IMR-90 (cell line): ENCODE results near the gene PYGM.

ENCODE experiments used
- BHLHE40 ChIP-seq: fragments of 150-350 bp; IDR thresholded peaks from 2 replicates; pipeline ENCODE4 v1.6.1; 2016; ENCODE audit warnings: mild to moderate bottlenecking, low read depth, low read length
- CHD1 ChIP-seq: IDR thresholded peaks from 2 replicates; pipeline ENCODE4 v1.6.1; 2012; ENCODE audit warnings: low read depth, low read length, improper control_type of control experiment
- CTCF ChIP-seq: conservative IDR thresholded peaks from 2 replicates; pipeline ENCODE4 v1.5.1; 2012; ENCODE audit warnings: mild to moderate bottlenecking, low read depth, low read length, improper control_type of control experiment
- FOS ChIP-seq: fragments of 150-350 bp; IDR thresholded peaks from 2 replicates; pipeline ENCODE4 v1.6.1; 2016; ENCODE audit warnings: low read depth, low read length
- MXI1 ChIP-seq: IDR thresholded peaks from 2 replicates; pipeline ENCODE4 v1.6.1; 2012; ENCODE audit warnings: low read depth, mild to moderate bottlenecking, low read length, moderate library complexity, borderline replicate concordance
- POLR2A ChIP-seq: IDR thresholded peaks from 2 replicates; pipeline ENCODE4 v1.6.1; 2012; ENCODE audit warnings: mild to moderate bottlenecking, low read depth, low read length
- RAD21 ChIP-seq: IDR thresholded peaks from 2 replicates; pipeline ENCODE4 v1.6.1; 2012; ENCODE audit warnings: low read length, improper control_type of control experiment
- RCOR1 ChIP-seq: IDR thresholded peaks from 2 replicates; pipeline ENCODE4 v1.6.1; 2012; ENCODE audit warnings: mild to moderate bottlenecking, low read length, improper control_type of control experiment; ENCODE audit not compliant: insufficient replicate concordance
- RFX5 ChIP-seq: IDR thresholded peaks from 2 replicates; pipeline ENCODE4 v1.8.0; 2012; ENCODE audit warnings: low read depth, mild to moderate bottlenecking, low read length, moderate library complexity
- SMC3 ChIP-seq: fragments of 150-350 bp; IDR thresholded peaks from 2 replicates; pipeline ENCODE4 v1.6.1; 2016; ENCODE audit warnings: low read depth, mild to moderate bottlenecking, antibody characterized with exemption, low read length, moderate library complexity
- TF ChIP-seq, protein P1 (sequence below): fragments of 150-350 bp; IDR thresholded peaks from 2 replicates; pipeline ENCODE4 v1.6.1; 2016; ENCODE audit warnings: low read depth, mild to moderate bottlenecking, low read length, moderate library complexity, borderline replicate concordance

DNA sequence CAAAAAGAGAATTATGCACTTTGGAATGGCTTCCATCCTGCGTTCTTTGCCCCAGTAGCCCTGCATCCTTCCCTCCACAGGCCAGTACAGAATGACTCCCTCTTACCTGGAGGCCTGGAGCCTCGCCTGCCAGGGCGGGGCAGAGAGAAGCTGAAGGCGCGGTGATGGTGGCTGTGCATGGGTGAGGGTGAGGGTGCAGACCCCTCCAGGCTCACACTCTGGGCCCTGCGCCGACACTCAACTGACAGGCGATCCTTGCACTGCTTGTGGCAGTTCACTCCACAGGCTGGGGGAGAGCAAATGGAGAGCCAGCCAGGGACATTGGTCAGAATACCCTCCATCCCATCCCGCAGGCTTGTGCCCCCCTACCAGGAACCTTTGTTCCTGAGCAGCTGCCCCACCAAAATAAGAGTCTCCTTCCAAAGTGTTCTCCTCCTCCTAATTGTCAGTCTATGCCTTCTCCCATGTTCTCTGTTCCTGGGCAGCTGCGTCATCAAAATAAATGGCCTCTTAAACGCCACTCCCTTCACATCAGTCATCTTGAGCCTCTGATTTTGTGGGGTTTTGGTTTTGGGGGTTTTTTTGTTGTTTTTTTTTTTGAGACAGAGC, 30.9 kb downstream of the PYGM start:
- no peak for TF ChIP-seq CTCF
- TF ChIP-seq RAD21, result no peak
- TF ChIP-seq FOS, result no peak
- TF ChIP-seq POLR2A, result no peak
- TF ChIP-seq, protein P1, sequence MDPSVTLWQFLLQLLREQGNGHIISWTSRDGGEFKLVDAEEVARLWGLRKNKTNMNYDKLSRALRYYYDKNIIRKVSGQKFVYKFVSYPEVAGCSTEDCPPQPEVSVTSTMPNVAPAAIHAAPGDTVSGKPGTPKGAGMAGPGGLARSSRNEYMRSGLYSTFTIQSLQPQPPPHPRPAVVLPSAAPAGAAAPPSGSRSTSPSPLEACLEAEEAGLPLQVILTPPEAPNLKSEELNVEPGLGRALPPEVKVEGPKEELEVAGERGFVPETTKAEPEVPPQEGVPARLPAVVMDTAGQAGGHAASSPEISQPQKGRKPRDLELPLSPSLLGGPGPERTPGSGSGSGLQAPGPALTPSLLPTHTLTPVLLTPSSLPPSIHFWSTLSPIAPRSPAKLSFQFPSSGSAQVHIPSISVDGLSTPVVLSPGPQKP, result no peak
- no peak for TF ChIP-seq MXI1
- TF ChIP-seq CHD1, result no peak
- TF ChIP-seq SMC3, result no peak
- TF ChIP-seq BHLHE40, result no peak
- TF ChIP-seq RFX5, result no peak
- no peak for TF ChIP-seq RCOR1
